Superior temporal gyrus (tissue), 1 donor: Measurements from ENCODE around the gene WDR64.

Source experiments
- DNase-seq: peaks from one replicate; pipeline ENCODE4 v3.0.0-alpha.2; 2016; ENCODE audit errors: extremely low spot score

Gene WDR64

DNA sequence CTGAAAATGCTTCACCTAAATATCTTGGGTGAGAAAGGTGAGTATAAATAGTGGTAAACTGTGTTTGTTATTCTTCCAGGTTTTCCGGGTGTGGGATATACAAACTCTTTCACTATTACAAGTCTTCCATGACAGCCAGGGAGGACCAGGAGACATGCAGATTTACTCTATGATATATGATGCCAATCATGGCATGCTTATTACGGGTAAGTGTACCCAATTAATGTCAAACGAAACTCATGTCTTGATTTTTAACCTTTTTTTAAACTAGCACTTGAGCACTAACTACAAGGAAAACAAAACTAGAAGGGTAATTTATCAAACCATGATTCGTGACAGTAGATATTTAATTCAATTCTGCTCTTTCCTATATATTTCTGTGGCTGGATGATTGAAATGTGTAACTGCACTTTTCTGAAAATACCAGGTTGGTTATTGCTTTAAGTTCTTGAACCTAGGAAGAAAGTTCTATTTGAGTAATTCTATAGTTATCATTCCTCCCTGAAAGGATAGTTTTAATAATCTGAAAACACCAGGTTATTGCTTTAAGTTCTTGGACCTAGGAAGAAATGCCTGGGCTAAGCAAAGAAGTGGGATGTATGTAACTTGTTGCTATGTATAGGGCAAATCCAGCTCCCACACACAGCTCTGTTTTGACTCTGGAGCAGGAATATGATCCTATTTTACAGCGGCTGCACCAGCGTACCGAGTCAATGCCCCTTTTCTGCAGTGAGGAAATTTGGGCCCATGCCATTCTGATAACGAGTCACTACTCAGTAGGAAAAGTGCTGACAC is 86.4 kb downstream of the WDR64 start:
- no peak for DNase-seq

DNA sequence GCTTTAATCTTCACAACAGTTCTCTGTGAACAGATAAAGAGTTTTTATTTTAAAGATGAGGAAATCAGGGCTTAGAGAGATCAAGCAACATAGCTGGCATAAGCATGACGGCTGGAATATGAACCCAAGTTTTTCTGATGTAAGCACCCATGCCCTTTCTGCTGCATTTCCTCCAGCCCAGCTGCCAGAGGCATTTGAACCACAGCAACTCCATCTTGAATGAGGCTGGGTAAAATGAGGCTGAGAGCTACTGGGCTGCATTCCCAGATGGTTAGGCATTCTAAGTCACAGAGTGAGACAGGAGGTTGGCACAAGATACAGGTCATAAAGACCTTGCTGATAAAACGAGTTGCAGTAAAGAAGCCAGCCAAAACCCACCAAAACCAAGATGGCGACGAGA is 90.0 kb downstream of the WDR64 start:
- no peak for DNase-seq

DNA sequence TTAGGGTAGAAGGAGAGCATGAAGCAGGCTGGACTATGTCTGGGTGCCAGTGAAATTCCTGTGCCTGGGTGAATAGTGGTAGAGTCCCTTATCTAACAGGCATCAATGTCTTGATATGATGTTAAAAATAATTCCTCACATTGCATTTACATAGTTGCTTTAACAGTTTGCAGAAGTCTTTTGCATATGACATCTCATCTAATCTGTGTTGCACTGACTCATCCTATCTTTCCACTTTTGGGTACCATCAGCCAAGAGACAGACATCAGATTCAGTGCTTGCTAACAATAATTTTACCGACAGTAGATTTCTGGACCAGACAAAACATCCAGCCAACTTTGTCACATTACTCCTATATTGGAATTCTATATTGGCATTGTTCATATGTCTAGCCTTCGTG is 92.5 kb downstream of the WDR64 start:
- DNase-seq, result peak; percentile 60

- no peak for DNase-seq
These were observed 95.9 kb downstream of the WDR64 start for GRCh38 chr1:241747992-241748391.

- peak; percentile 69 for DNase-seq
These were observed 97.2 kb downstream of the WDR64 start for GRCh38 chr1:241749041-241749944.

DNA sequence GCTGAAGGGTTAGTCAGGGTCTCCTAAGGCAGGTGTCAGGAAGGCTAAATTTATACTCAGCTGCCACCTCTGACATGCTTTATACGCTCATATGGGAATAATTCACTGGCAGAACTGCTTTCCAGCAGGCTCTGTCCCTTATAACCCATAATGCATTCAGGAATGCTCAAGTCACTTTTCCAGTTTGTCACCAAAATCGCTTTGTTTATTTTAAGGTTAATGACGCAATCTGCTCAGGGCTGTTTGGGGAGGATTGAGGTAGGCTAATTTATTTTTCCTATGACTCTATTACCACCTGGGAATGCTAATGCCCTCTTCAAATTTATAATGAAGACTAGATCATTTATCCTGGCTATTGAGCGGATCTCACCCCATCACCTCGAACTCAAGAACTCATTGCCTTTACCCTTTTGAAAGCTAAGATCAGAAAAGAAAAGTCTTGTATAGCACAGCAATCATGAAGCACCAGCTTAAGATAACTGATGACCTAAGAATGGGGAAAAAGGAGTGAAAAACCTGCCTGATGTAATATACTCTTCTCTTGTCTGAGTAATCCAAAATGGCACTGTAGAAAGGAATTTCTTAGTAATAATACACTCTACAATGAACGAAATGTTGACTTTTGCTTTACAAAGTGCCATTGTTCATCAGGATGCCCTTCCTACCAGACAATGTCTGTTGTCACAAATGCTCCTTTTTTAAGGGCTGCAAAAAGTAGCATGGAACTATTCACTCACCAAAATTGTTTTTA is 98.0 kb downstream of the WDR64 start:
- DNase-seq, result peak; percentile 18

- no peak for DNase-seq
These were observed 99.4 kb downstream of the WDR64 start for GRCh38 chr1:241751524-241751923.

- no peak for DNase-seq
These were observed 110.7 kb downstream of the WDR64 start for GRCh38 chr1:241762713-241763339.

- DNase-seq, result no peak
These were observed 113.3 kb downstream of the WDR64 start for GRCh38 chr1:241765390-241765789.

DNA sequence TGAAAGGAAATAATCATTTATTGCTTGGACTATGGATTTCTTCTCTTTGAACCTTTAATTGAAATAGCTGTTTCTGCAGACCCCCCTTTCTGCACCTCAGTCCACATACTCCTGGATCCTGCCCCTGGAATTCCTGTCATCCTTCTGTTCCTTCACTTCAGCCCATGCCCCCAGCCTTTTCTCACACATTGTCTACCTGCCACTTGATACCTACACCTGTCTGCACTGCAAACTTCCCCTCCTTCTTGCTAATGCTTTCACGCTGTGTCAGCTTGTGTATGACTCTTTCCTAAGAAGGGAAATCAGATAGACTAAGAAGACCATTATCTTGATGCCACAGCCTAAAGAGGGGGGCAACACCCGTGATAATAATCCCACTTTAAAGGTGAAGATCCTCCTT is 115.7 kb downstream of the WDR64 start:
- no peak for DNase-seq

DNA sequence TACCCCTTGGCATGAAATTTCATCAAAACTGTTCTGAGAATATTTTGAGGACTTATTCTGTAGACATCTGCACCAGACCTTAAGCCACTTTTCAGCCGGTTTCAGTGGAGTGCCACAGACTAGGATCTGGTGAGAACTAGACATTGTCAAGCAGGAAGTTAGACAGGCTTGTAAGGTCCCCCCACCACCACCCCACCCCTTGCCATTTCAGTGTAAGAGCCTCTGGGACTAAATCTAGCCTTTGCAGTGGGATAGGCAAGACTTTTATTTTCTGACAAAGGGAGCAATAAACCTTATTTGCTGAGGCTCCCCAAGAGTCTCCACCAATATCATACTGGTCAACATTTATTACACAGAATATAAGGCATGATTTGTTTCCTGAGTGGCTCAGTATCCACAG is 118.0 kb downstream of the WDR64 start:
- no peak for DNase-seq

GRCh38 chr1:241771117-241771516 is 119.0 kb downstream of the WDR64 start:
- no peak for DNase-seq

DNA sequence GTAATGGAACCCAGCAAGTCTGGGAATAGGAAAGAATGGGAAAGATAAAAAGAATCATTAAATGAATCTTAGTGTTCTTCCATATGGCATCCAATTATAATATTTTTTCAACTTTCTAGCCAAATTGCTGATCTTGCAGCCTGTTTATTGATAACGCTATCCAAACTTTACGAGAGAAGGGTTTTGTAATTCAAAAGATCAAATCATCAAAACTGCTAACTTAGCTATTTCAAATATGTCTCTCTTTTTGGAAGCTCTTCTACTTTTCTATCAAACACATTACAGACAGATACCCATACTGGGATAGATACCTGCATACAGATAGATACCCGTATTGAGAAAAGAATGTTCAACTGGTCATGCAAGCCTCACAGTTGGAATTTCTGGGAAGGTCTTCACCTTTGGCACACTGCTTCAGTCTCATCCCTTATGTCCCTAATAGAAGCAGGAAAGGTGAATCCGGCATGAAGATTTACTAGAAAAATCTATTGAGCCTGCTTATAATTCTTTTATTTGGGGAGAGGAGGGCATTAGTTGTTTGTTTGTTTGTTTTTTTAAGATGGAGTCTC is 120.9 kb downstream of the WDR64 start:
- DNase-seq, result no peak

GRCh38 chr1:241773991-241774390 is 121.9 kb downstream of the WDR64 start:
- no peak for DNase-seq

GRCh38 chr1:241775021-241775420 is 122.9 kb downstream of the WDR64 start:
- DNase-seq, result no peak

DNA sequence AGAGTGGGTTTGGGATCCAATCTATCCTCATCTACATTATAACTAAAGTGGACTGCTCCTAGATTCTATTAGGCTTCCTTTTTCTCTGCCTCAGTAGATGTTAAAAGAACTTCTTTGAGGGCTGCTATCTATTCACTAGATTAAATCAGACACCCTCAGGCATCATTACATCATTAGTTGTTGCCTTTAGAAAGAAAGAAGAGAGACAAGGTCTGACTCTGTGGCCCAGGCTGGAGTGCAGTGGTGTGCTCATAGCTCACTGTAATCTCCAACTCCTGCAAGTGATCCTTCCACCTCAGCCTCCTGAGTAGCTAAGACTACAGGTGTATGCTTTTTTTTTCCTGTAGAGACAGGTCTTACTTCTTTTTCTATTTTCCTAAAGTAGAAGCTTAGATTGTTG is 124.8 kb downstream of the WDR64 start:
- DNase-seq, result no peak

GRCh38 chr1:241778117-241778516 is 126.0 kb downstream of the WDR64 start:
- DNase-seq, result no peak

- no peak for DNase-seq
These were observed 127.8 kb downstream of the WDR64 start for GRCh38 chr1:241779897-241780296.

DNA sequence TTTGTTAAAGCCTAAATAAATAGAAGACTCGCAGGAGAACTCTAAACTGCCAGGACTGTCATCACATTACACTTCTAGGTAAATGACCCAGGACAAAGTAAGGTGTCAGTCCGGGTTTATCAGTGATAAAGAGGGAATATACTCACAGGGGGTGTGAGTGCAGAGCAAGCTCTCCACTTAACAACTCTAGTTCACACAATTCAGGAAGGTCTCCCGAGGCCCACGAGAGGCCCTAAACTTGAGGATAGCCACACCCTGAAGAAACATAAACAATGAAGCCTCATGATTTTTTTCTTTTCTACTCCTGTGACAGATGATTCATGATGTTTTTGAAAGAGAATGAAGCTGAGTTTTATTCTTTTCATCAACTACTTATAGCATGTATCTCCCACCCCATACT is 130.3 kb downstream of the WDR64 start:
- DNase-seq, result no peak

DNA sequence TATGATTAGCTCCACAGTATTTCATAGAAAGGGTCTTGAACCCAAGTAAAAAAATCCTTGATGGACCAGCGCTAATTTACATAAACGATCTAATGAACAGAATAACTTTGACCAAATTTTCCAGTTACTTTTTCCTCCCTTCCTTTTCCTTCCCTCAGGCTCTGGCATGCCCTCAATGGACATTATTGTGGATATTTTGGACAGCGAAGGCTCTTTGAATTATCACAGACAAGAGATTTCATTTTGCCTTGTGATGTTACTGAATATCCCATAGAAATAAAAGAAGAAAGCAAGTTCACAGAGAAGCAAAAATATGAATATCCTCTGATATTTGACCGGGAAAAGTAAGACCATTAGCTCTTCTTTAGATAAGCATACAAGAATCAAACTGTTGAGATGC is 135.6 kb downstream of the WDR64 start:
- no peak for DNase-seq

DNA sequence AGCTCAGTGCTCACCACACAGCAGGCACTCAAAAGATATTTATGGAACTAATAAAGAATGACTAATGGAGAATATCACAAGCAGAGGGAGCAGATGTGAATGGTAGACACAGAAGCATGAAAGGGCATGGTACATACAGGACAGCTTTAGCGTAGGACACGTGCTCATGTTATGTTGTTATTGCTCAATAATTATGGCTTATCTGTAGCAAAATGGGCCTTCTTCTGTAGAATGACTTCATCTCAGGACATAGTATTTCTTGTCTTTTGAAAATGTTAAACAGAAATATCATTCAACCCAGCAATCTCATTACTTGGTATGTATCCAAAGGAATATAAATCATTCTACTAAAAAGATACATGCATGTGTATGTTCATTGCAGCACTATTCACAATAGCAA is 137.0 kb downstream of the WDR64 start:
- no peak for DNase-seq
